SU-DHL-6 (cell line): ENCODE results near the gene CASP10.

Source experiments
- H2AFZ ChIP-seq: fragments of 200-600 bp; sonication (generic); 2 replicates; pipeline ENCODE4 v1.6.1; 2014; ENCODE audit warnings: low read depth, mild to moderate bottlenecking, moderate library complexity, mixed read lengths, antibody characterized with exemption, low read length; ENCODE audit not compliant: severe bottlenecking
- H3F3A ChIP-seq: fragments of 200-600 bp; shearing (Covaris generic); 2 replicates; pipeline ENCODE4 v1.6.0; 2016; ENCODE audit warnings: antibody characterized with exemption, mild to moderate bottlenecking; ENCODE audit not compliant: insufficient read depth
- H3K27ac ChIP-seq: fragments of 200-600 bp; sonication (generic); 2 replicates; pipeline ENCODE4 v1.5.1; 2016; ENCODE audit warnings: low read depth, mild to moderate bottlenecking, low read length, moderate library complexity, mixed read lengths
- H3K27me3 ChIP-seq: fragments of 200-600 bp; sonication (generic), shearing (Covaris generic); 2 replicates; pipeline ENCODE4 v1.6.0; 2014; ENCODE audit warnings: mild to moderate bottlenecking, low read length
- H3K36me3 ChIP-seq: fragments of 200-600 bp; sonication (generic); 2 replicates; pipeline ENCODE4 v1.6.1; 2014; ENCODE audit warnings: mild to moderate bottlenecking, low read length, mixed read lengths
- H3K4me2 ChIP-seq: fragments of 300-600, 200-600 bp; shearing (Covaris generic), sonication (generic); 2 replicates; pipeline ENCODE4 v1.6.0; 2014; ENCODE audit warnings: low read length, low read depth, mild to moderate bottlenecking; ENCODE audit not compliant: poor library complexity, severe bottlenecking
- H3K4me3 ChIP-seq: fragments of 200-600 bp; sonication (generic); 2 replicates; pipeline ENCODE4 v1.5.1; 2014; ENCODE audit warnings: antibody characterized with exemption, low read length, mild to moderate bottlenecking, mixed read lengths; ENCODE audit not compliant: insufficient read depth, poor library complexity, severe bottlenecking
- H3K79me2 ChIP-seq: fragments of 200-600 bp; sonication (generic); 2 replicates; pipeline ENCODE4 v1.6.1; 2014; ENCODE audit warnings: mild to moderate bottlenecking, low read length, moderate library complexity; ENCODE audit not compliant: insufficient read depth
- H3K9ac ChIP-seq: fragments of 200-600 bp; sonication (generic); 2 replicates; pipeline ENCODE4 v1.7.0; 2014; ENCODE audit warnings: mild to moderate bottlenecking, low read length
- H3K9me2 ChIP-seq: fragments of 200-600 bp; sonication (generic); replicated peaks from 2 replicates; pipeline ENCODE4 v1.6.1; 2014; ENCODE audit warnings: low read length; ENCODE audit not compliant: insufficient read depth
- H3K9me3 ChIP-seq: fragments of 200-600 bp; sonication (generic); 2 replicates; pipeline ENCODE4 v1.6.1; 2014; ENCODE audit warnings: low read length, mixed read lengths; ENCODE audit not compliant: insufficient read depth
- H4K20me1 ChIP-seq: fragments of 200-600 bp; sonication (generic); 2 replicates; pipeline ENCODE4 v1.6.1; 2014; ENCODE audit warnings: low read depth, mild to moderate bottlenecking, antibody characterized with exemption, low read length, moderate library complexity, mixed read lengths
- EZH2phosphoT487 ChIP-seq: fragments of 200-600 bp; sonication (generic), shearing (Covaris generic); conservative IDR thresholded peaks from 2 replicates; pipeline ENCODE4 v1.6.1; 2018; ENCODE audit warnings: mild to moderate bottlenecking, antibody characterized with exemption, low read length, moderate library complexity, mixed read lengths
- TF ChIP-seq, protein P1 (sequence below): fragments of 200-600 bp; sonication (generic); IDR thresholded peaks from one replicate; pipeline ENCODE4 v1.5.1; 2017; ENCODE audit warnings: antibody characterized with exemption, mild to moderate bottlenecking, low read length, moderate library complexity; ENCODE audit not compliant: insufficient read depth, poor library complexity, severe bottlenecking

The CASP10 gene

DNA sequence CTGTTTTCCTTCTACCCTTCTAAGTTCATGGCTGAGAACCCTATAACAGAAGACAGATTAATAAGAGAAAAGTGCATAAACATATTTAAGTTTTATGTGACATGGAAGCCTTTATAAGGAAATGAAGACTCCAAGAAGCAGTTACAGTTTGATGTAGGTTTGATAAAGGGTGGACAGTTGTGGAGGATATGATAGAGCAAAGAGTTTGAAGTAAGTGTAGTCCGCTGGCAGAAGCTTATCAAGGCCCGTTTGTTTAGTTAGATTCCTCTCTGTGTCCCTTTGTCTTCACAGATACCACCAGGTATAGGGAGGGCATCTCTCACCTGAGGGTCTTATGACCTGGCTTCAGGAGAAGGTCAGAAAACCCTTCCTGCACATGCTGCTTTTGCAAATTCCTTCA lies 66.9 kb downstream of the CASP10 start:
- Histone ChIP-seq H3K27me3 (no peaks in the 10 kb centered on the region), H3K79me2 (no peaks in the 10 kb centered on the region), H4K20me1 (no peaks in the 10 kb centered on the region), H3K9ac (no peak overlapping the region), H3K9me3 (no peaks in the 10 kb centered on the region), H3K4me2 (no peak overlapping the region), H3F3A (no peaks in the 10 kb centered on the region), H3K4me3 (no peak overlapping the region), H3K27ac (no peak overlapping the region), H3K36me3 (no peaks in the 10 kb centered on the region), H3K9me2 (no peaks in the 10 kb centered on the region), H2AFZ (no peak overlapping the region)
- TF ChIP-seq, protein P1, sequence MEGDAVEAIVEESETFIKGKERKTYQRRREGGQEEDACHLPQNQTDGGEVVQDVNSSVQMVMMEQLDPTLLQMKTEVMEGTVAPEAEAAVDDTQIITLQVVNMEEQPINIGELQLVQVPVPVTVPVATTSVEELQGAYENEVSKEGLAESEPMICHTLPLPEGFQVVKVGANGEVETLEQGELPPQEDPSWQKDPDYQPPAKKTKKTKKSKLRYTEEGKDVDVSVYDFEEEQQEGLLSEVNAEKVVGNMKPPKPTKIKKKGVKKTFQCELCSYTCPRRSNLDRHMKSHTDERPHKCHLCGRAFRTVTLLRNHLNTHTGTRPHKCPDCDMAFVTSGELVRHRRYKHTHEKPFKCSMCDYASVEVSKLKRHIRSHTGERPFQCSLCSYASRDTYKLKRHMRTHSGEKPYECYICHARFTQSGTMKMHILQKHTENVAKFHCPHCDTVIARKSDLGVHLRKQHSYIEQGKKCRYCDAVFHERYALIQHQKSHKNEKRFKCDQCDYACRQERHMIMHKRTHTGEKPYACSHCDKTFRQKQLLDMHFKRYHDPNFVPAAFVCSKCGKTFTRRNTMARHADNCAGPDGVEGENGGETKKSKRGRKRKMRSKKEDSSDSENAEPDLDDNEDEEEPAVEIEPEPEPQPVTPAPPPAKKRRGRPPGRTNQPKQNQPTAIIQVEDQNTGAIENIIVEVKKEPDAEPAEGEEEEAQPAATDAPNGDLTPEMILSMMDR, result no peak
- no peak for TF ChIP-seq EZH2phosphoT487

DNA sequence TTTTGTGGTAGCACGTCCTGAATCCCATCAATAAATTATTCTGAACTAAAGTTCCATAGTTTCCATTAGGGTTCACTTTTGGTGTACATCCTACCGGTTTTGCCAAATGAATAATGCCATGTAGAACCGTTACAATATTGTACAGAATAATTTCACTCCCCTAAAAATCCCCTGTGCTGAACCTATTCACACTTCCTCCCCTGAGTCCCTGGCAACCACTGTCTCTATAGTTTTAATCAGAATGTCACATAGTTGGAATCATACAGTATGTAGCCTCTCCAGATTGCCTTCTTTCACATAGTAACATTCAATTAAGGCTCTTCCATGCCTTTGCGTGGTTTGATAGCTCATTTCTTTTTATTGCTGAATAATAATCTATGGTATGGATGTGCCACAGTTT lies 67.8 kb downstream of the CASP10 start:
- Histone ChIP-seq H3K36me3 (no peaks in the 10 kb centered on the region), H2AFZ (no peak overlapping the region), H3K9ac (no peak overlapping the region), H3K4me3 (no peak overlapping the region), H4K20me1 (no peaks in the 10 kb centered on the region), H3K27ac (no peak overlapping the region), H3K27me3 (no peaks in the 10 kb centered on the region), H3K4me2 (no peak overlapping the region), H3K9me3 (no peaks in the 10 kb centered on the region), H3K79me2 (no peaks in the 10 kb centered on the region), H3K9me2 (no peaks in the 10 kb centered on the region), H3F3A (no peaks in the 10 kb centered on the region)
- TF ChIP-seq EZH2phosphoT487, result no peak
- TF ChIP-seq, protein P1, result no peak

DNA sequence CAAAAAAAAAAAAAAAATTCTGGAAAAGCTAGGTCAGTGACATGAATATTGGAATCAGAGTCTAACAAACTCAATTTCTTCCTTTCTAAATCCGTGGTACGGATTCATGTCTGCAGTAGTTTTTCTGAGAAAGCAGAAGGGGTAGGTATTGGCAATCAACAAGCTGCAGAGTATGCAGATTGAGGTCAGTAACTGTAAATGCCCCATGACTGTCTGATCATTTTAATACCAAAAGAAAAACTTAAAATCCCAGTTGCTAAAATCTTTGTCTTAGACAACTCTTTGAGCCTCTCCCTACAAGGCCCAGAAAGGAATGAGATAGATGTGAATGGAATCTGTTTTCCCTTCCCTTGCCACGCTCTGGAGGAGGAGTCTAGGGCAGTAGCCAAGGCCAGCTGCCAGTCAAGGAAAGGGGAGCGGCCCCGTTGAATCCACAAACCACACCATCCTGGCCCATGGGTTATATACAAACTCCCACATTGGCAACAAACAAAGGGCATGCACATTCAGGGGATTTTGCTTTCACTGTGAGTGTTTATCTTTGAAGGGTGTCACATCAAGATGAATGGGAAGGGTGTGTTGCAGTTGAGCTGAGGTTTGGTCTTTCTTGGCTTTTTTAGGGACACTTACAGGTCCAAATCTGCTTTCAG lies 71.3 kb downstream of the CASP10 start:
- no peak overlapping the region for H3K27ac ChIP-seq
- H3K4me3 ChIP-seq, result no peak overlapping the region
- H3K9ac ChIP-seq, result no peak overlapping the region
- H3K36me3 ChIP-seq, result no peaks in the 10 kb centered on the region
- H3K4me2 ChIP-seq, result no peak overlapping the region
- no peaks in the 10 kb centered on the region for H4K20me1 ChIP-seq
- H3K27me3 ChIP-seq, result no peaks in the 10 kb centered on the region
- H3K9me2 ChIP-seq, result no peaks in the 10 kb centered on the region
- TF ChIP-seq, protein P1, result no peak
- no peak for TF ChIP-seq EZH2phosphoT487
- no peaks in the 10 kb centered on the region for H3K9me3 ChIP-seq
- H3K79me2 ChIP-seq, result 0 out of 2 replicates have a peak, but pooled peaks cover under 1% of the 10 kb centered on the region
- H3F3A ChIP-seq, result peaks cover 26% of the 10 kb centered on the region
- no peak overlapping the region for H2AFZ ChIP-seq
